Fibroblast of peridontal ligament (primary cell): Measurements from ENCODE around the gene EOGT.

ENCODE experiments used
- DNase-seq: peaks from one replicate; pipeline ENCODE4 v3.0.0-alpha.2; 2010; ENCODE audit errors: extremely low read depth

The EOGT gene

DNA sequence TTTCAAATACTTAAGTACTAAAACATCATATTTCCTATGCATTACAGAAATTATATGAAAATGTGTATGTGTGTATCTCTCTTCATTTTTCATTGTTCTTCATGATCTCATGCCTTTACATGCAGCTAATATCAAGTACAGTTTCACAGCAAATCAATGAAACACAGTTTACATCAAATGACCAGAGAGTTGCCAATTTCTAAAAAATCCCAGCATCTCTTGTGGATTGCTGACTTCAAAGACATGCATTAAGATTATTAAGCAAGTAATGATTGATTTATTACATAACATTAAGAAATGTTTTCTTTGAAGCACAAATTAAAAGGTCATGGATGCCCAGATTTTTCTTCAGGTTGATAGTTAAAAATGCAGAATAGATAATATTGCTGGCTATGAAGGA is 50.1 kb downstream of the EOGT start:
- DNase-seq = no peak

DNA sequence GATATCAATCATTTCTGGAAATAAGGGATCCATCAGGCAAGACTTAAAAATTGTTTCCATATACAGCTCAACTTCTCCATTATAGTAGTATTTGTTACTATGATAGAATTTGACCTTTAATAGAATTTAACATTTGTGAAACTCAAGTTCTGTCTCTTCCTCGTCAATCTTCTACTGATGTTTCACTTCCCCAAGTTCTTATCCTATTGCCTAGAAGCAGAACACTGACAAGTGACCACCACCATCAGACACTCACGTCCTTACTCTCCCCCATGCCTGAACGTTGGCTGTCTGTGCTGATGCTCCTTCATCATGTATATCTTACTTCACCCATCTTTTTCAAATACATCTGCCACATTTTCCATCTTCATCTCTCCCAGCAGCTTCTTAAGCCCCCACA is 54.6 kb downstream of the EOGT start:
- DNase-seq = no peak

DNA sequence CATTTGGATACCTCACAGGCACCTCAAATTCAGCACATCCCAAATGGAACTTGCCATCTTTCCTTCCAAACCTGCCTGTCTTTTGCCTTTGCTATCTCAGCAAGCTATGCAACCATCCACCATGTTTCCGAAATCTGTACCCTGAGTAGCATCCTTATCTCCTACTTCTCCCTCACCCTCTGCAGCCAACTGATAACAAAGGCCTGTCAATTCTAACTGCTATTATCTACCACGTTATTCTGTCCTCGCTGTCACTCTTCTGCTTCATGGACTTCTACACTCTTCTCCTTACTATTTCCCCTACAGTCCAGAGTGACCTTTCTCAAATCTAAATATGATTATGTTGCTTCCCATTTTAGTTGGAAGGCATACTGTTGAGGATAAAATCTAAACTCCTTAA is 55.6 kb downstream of the EOGT start:
- no peak for DNase-seq

DNA sequence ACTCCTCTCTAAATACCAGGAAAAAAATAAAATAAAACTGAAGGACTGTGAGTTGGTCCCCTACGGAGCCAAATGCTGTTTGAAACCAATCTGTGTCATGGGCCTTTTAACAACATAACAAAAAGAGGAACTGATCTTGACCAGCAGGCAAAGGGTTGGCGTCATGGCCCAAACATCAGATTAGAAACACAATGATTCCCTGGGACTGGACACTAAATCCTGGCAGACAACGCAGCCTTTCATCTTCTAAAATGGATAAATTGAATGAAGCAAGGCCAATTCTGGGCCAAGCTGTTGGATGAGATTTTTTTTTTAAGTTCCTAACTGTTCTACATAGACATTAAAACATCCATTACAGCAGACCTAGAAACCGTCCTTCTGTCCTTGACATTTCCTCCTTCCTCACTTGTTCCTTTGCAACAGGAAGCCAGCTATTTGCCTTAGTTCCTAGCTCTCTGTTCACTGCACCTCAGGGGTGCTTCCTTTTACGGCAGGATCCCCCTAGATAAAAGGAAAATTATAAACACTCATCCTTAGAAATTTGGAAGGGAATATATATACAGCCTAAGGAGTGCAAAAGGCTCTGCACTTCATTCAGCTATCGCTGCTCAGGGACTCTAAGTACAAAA is 59.6 kb downstream of the EOGT start:
- DNase-seq = no peak

DNA sequence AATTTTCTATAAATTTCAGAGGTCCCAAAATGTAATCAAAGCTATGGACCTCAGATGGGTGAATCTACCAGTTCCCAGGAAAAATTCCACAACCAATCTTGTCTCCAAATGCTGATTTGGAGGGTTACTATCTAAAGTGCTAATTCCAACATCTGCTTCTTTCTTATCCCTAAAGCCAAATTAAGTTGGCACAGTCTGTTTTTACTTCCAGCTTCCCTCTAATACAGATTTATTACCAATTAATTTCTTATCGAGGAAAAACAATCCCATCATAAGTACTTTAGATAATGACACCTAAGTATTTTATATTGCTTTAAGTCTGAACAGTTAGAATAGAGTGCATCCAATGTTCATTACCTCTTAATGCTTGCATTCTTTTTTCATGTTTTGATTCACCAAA is 68.3 kb downstream of the EOGT start:
- DNase-seq = no peak

DNA sequence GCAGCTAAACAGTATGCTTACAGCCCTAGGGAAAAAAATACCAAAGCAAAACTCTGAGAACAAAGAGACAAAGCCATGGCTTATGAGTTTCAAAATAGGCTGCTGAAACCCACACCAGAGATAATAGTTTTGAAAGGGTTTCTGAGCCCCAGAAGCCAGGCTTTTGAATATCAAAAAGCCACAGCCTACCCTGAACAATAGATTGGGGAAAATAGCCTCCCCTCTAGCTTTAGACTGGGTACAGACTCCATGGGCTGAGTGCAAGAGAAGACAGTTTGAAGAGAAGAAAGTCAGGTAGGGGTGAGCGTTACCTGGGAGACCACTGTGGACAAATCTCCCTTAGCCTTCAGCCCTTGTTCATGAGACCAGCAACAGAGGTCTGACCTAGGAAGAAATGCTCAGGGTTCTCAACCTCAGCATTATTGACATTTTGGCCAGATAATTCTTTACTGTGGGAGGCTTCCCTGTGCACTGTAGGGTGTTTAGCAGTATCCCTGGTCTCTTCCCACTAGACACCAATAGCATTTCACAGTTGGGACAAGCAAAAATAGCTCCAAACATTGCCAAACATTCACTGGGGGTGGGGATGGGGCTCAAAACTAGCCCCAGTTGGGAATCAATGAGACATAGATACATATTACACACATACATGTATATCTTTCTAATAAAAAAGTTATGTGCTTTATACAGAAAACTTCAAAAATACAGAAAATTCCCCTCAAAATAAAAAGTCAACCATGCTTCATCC is 69.6 kb downstream of the EOGT start:
- no peak for DNase-seq

DNA sequence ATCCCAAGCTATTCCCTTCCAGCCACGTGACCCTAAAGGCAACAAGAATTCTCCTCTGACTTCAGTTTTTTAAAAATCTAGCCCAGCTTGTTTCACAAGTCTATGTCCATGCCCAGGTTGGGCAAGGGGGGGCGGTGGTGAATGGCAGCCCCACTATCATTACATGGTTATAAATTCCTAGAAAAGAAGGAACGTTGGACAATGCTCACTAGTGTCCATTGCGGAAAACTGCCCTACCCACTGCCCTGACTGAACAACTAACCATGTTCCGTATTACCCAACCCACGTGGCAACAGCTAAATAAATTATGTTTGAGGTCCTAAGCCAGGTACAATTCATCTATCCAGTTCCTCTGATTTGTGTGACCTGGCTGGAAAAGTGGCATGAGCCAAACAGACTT is 72.4 kb downstream of the EOGT start:
- DNase-seq = no peak

DNA sequence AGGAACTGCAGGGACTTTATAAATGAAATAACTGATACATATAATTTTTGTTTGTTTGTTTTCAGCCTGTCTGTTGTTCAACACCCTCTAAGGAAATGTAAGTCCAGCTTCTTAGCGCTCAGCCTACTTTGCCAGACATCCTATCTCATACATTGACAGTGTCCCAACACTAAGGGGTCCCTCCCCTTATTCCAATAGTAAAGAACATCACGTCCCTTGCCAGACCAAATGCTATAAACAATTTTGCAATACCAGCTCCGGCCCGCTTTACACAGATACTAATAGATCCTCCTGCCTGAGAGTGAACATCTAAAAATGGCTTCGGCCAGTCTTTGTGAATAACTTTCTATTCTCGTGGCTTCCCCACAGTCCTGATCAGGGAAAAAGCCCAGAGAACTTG is 76.6 kb downstream of the EOGT start:
- DNase-seq = no peak

DNA sequence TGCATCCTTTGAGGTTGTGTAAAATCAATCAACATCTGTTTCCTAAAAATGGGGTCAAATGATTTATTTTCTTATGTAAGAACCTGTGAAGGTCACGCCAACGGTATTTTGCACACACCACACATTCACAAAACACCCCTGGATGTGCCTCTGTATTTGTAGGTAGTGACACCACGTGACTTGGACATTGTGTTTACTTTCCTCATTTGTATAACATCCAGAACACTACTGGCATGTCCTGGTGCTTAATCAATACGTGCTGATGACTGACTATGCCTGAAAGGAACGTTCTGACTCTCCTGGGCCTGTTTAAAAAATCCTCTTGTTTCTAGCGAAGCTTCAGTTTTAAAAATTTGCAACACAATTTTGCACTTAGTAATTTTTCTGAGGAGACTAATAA is 77.7 kb downstream of the EOGT start:
- no peak for DNase-seq

DNA sequence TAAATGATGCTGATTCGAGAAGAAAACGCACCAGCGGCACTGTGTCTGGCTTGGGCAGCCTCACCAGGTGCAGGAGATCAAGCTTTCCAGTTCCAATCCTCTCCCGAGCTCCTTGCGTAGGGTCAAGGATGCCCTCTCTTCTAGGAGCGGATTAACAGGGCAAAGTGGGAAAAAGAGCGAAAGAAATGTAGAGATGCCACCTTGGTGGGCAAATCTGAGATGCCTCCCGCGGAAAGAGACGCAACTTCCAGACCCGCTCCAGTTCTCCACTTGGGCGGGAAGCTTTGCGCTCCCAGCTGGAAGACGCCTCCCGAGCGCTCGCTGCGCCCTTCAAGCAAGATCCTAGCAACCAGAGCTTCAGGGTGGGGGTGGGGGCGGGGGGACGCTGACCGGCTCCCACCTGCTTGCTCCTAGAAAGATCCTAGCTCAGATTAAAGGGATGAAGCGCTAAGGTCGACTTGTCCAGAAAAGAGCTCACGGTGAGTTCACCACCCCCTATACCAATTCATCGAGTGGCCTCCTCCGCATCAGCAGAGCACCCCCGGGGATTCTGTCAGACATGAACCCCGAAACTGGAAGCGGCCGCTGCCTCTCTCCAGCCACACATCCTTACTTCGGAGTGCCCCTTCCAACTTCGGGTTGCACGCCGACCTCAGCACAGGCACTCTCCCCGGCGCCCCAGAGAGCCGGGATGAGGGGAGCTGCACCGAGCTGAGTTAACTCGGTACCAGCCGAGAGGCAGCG is 81.9 kb downstream of the EOGT start:
- DNase-seq = no peak
